Right lobe of liver (tissue), 4 donors: ENCODE measurements around the gene ANKRD44.

Experiments
- POLR2A ChIP-seq: fragments of 450-650 bp; IDR thresholded peaks from one replicate; pipeline ENCODE4 v1.6.1; 2017; ENCODE audit warnings: antibody characterized with exemption, mild to moderate bottlenecking
- TF ChIP-seq, protein P1 (sequence below), 4 donors: fragments of 200-600 bp in 3 of 4; fragments of 450-650 bp in 1 of 4; IDR thresholded peaks; one replicate each; pipeline versions ENCODE4 v1.5.1 to v1.8.0; 2016 to 2022; ENCODE audit warnings: antibody characterized with exemption in 4 of 4, mild to moderate bottlenecking in 2 of 4
- donor health status: DM: no; HTN: no; CAD: no.
- donor health status: DM: no; HTN: no; CAD: no.
- donor health status: DM: no; HTN: yes; CAD: no.

DNA sequence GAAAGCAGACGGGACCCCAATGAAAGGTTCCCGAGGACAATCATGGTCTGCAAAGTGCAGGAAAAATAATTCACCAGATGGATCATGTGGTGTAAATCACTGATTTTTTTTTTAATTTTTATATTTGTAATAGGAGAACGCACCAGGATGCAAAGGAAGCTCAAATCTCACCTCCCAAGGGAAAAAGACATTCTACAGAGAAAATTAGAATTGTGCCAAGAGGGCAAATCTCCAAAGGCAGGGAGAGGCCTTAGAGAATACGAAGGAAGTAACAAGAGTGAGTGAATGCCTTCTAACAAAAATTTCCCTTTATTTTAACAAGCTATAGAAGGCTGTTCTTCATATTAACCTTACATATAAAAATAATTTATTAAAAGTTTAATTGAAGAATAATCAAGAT is 90.9 kb downstream of the ANKRD44 start:
- no peak for TF ChIP-seq POLR2A
- TF ChIP-seq, protein P1, sequence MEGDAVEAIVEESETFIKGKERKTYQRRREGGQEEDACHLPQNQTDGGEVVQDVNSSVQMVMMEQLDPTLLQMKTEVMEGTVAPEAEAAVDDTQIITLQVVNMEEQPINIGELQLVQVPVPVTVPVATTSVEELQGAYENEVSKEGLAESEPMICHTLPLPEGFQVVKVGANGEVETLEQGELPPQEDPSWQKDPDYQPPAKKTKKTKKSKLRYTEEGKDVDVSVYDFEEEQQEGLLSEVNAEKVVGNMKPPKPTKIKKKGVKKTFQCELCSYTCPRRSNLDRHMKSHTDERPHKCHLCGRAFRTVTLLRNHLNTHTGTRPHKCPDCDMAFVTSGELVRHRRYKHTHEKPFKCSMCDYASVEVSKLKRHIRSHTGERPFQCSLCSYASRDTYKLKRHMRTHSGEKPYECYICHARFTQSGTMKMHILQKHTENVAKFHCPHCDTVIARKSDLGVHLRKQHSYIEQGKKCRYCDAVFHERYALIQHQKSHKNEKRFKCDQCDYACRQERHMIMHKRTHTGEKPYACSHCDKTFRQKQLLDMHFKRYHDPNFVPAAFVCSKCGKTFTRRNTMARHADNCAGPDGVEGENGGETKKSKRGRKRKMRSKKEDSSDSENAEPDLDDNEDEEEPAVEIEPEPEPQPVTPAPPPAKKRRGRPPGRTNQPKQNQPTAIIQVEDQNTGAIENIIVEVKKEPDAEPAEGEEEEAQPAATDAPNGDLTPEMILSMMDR (IDR thresholded peaks at IDR 0.05), result no peak
